ENCODE measurements around the gene WIZ. TPM values are rescaled to one million over a fixed set of nuclear protein-coding genes. Genes with fewer than 3 reads are reported as not detected.
A peak's percentile ranks its signal among the peaks of the same experiment; 100 is the strongest.

Gene WIZ
- total and polyA plus RNA-seq, 4 donors = 8.7 to 72.6 (median 40.9) TPM

DNA sequence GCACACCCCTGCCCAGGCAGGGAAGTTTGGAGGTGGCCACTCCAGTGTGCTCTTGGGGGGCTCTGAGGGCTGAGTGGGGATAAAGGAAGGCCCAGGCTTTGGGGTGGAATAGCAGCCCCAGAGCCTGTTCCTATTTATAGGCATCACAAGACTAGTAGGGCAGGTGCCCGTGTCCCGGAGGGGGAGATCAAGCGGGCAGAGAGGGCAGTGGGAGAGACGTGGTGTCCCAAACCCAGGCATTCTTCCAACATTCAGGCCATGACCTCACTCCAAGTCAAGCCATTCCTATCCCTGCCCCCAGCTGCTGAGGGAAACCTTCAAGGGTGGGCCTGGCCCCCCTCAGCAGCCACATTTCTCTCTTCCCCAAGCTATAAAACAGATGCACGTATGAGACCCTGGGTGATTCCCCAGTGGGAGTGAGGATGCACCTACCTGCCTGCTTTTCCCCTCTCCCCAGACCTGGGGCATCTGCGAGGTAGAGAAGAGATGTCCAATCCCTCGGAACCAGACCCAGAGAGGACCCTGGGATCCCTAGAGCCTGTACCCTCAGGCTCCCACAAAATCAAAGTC lies 3.9 kb downstream of the WIZ start:
- DNase-seq (ENCODE audit: low read depth in 4 of 6, low spot score in 6 of 6) = no peak
- H3K4me3 ChIP-seq (ENCODE audit: low read depth, low read length) = no peak overlapping the region
- H3K27me3 ChIP-seq (ENCODE audit: control insufficient read depth, insufficient read depth, low read length) = no peaks in the 10 kb centered on the region
- H3K36me3 ChIP-seq (ENCODE audit: control insufficient read depth, insufficient read depth, low read length) = peaks cover 52% of the 10 kb centered on the region
- peaks cover 12% of the 10 kb centered on the region for H3K4me1 ChIP-seq (ENCODE audit: control insufficient read depth, insufficient read depth, low read length)
- H3K9me3 ChIP-seq (ENCODE audit: control insufficient read depth, insufficient read depth, low read length) = no peaks in the 10 kb centered on the region
- WGBS (ENCODE audit: insufficient coverage) = 87% methylated on average over 3 of the region's 7 CpGs
- no peak overlapping the region for H3K27ac ChIP-seq (ENCODE audit: low read depth, low read length)

GRCh38 chr19:15445227-15445605 lies 4.5 kb downstream of the WIZ start:
- DNase-seq (ENCODE audit: low read depth in 4 of 6, low spot score in 6 of 6) = no peak
- peaks cover 58% of the 10 kb centered on the region for H3K36me3 ChIP-seq (ENCODE audit: control insufficient read depth, insufficient read depth, low read length)
- H3K27me3 ChIP-seq (ENCODE audit: control insufficient read depth, insufficient read depth, low read length) = no peaks in the 10 kb centered on the region
- H3K4me3 ChIP-seq (ENCODE audit: low read depth, low read length) = no peak overlapping the region
- no peaks in the 10 kb centered on the region for H3K9me3 ChIP-seq (ENCODE audit: control insufficient read depth, insufficient read depth, low read length)
- H3K27ac ChIP-seq (ENCODE audit: low read depth, low read length) = no peak overlapping the region
- WGBS (ENCODE audit: insufficient coverage) = 92% methylated on average over 9 of the region's 9 CpGs
- peaks cover 14% of the 10 kb centered on the region for H3K4me1 ChIP-seq (ENCODE audit: control insufficient read depth, insufficient read depth, low read length)

GRCh38 chr19:15444505-15445226 lies 5.1 kb downstream of the WIZ start:
- Histone ChIP-seq H3K4me1 (ENCODE audit: control insufficient read depth, insufficient read depth, low read length) (peaks cover 19% of the 10 kb centered on the region), H3K27ac (ENCODE audit: low read depth, low read length) (no peak overlapping the region)
- 90% methylated on average over 13 of the region's 15 CpGs for whole genome bisulfite sequencing (ENCODE audit: insufficient coverage)

GRCh38 chr19:15443838-15444237 lies 5.9 kb downstream of the WIZ start:
- H3K4me3 ChIP-seq (ENCODE audit: low read depth, low read length) = no peak overlapping the region
- H3K9me3 ChIP-seq (ENCODE audit: control insufficient read depth, insufficient read depth, low read length) = no peaks in the 10 kb centered on the region
- H3K4me1 ChIP-seq (ENCODE audit: control insufficient read depth, insufficient read depth, low read length) = peaks cover 22% of the 10 kb centered on the region
- peaks cover 71% of the 10 kb centered on the region for H3K36me3 ChIP-seq (ENCODE audit: control insufficient read depth, insufficient read depth, low read length)
- no peak overlapping the region for H3K27ac ChIP-seq (ENCODE audit: low read depth, low read length)
- WGBS (ENCODE audit: insufficient coverage) = 54% methylated on average over 8 of the region's 10 CpGs
- peak in 2 of 6 donors; percentile 25 to 71 for DNase-seq (ENCODE audit: low read depth in 4 of 6, low spot score in 6 of 6)
- no peaks in the 10 kb centered on the region for H3K27me3 ChIP-seq (ENCODE audit: control insufficient read depth, insufficient read depth, low read length)

More at GRCh38 chr19:15444505-15445226, 5.1 kb downstream of the WIZ start:
- Histone ChIP-seq H3K36me3 (ENCODE audit: control insufficient read depth, insufficient read depth, low read length) (peaks cover 63% of the 10 kb centered on the region), H3K27me3 (ENCODE audit: control insufficient read depth, insufficient read depth, low read length) (no peaks in the 10 kb centered on the region), H3K9me3 (ENCODE audit: control insufficient read depth, insufficient read depth, low read length) (no peaks in the 10 kb centered on the region), H3K4me3 (ENCODE audit: low read depth, low read length) (no peak overlapping the region)
- no peak for DNase-seq (ENCODE audit: low read depth in 4 of 6, low spot score in 6 of 6)

- H3K36me3 ChIP-seq (ENCODE audit: control insufficient read depth, insufficient read depth, low read length) = peaks cover 76% of the 10 kb centered on the region
- no peak for DNase-seq (ENCODE audit: low read depth in 4 of 6, low spot score in 6 of 6)
- 97% methylated on average over 3 of the region's 3 CpGs for WGBS (ENCODE audit: insufficient coverage)
- no peak overlapping the region for H3K4me3 ChIP-seq (ENCODE audit: low read depth, low read length)
- H3K27ac ChIP-seq (ENCODE audit: low read depth, low read length) = no peak overlapping the region
- no peaks in the 10 kb centered on the region for H3K27me3 ChIP-seq (ENCODE audit: control insufficient read depth, insufficient read depth, low read length)
- H3K4me1 ChIP-seq (ENCODE audit: control insufficient read depth, insufficient read depth, low read length) = peaks cover 21% of the 10 kb centered on the region
- no peaks in the 10 kb centered on the region for H3K9me3 ChIP-seq (ENCODE audit: control insufficient read depth, insufficient read depth, low read length)
Observed at GRCh38 chr19:15443325-15443724, 6.4 kb downstream of the WIZ start.

DNA sequence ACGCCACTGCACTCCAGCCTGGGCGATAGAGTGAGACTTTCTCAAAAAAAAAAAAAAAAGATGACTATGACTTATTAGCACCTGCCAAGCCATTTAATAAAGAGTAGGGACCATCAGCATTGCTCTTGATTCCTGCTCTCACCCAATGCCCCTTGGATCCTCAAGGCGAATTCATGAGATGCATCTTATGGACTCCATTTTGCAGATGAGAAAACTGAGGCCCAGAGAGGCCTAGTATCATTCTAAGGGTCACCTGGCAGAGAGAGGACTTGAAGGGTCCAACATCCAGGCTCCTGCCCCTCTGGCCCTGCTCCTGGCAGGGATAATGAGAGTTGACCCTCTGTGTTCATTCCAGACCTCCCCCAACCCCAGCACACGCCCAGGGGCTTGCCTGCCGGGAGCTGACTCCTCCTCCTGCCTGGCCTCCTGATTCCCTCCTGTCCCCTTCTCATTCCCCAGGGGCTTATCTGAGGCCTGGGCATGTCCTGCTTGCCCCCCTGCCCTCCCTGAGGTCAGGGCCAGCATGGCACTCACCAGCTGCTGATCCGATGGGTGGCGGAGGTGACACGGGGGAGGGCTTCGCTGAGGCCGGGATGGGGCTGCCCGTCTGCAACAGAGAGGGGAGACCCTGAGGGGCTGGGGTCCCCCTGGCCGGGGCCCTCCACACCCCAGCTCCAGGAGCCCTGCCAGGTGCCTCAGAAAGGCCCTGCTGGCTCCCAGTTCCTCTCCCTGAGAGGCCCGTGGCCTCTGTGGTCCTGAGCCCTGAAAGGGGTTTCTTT lies 7.4 kb downstream of the WIZ start:
- Histone ChIP-seq H3K27ac (ENCODE audit: low read depth, low read length) (no peak overlapping the region), H3K9me3 (ENCODE audit: control insufficient read depth, insufficient read depth, low read length) (no peaks in the 10 kb centered on the region), H3K4me3 (ENCODE audit: low read depth, low read length) (no peak overlapping the region), H3K36me3 (ENCODE audit: control insufficient read depth, insufficient read depth, low read length) (peaks cover 78% of the 10 kb centered on the region), H3K4me1 (ENCODE audit: control insufficient read depth, insufficient read depth, low read length) (peaks cover 21% of the 10 kb centered on the region), H3K27me3 (ENCODE audit: control insufficient read depth, insufficient read depth, low read length) (no peaks in the 10 kb centered on the region)
- DNase-seq (ENCODE audit: low read depth in 4 of 6, low spot score in 6 of 6) = no peak
- 79% methylated on average over 12 of the region's 13 CpGs for WGBS (ENCODE audit: insufficient coverage)

DNA sequence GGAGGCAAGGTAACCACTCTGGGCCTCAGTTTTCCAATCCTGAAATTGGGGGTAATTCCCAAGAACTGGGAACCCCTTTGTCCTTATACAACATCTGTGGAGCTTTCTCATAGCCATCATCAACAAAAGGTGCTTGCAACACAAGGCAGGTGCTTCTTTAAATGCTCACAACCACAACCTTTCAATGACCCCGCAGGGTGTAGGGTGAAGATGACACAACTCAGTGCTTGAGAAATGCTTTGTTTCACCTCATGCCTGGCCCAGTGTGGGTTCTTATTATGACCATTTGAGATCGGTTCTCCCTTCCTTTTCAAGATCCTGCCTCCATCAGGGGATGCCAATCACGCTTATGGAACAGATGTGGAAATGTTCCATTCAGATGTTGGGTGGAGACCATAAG lies 8.4 kb downstream of the WIZ start:
- no peak for DNase-seq (ENCODE audit: low read depth in 4 of 6, low spot score in 6 of 6)
- no peaks in the 10 kb centered on the region for H3K9me3 ChIP-seq (ENCODE audit: control insufficient read depth, insufficient read depth, low read length)
- H3K27me3 ChIP-seq (ENCODE audit: control insufficient read depth, insufficient read depth, low read length) = no peaks in the 10 kb centered on the region
- no peak overlapping the region for H3K4me3 ChIP-seq (ENCODE audit: low read depth, low read length)
- H3K27ac ChIP-seq (ENCODE audit: low read depth, low read length) = no peak overlapping the region
- H3K36me3 ChIP-seq (ENCODE audit: control insufficient read depth, insufficient read depth, low read length) = peaks cover 77% of the 10 kb centered on the region
- WGBS (ENCODE audit: insufficient coverage) = no CpG with 5 or more reads among the region's 3 CpGs
- H3K4me1 ChIP-seq (ENCODE audit: control insufficient read depth, insufficient read depth, low read length) = peaks cover 21% of the 10 kb centered on the region

- DNase-seq (ENCODE audit: low read depth in 4 of 6, low spot score in 6 of 6) = no peak
- WGBS (ENCODE audit: insufficient coverage) = 87% methylated on average over 38 of the region's 38 CpGs
- H3K4me3 ChIP-seq (ENCODE audit: low read depth, low read length) = no peak overlapping the region
- H3K4me1 ChIP-seq (ENCODE audit: control insufficient read depth, insufficient read depth, low read length) = peaks cover 21% of the 10 kb centered on the region
- no peaks in the 10 kb centered on the region for H3K27me3 ChIP-seq (ENCODE audit: control insufficient read depth, insufficient read depth, low read length)
- H3K27ac ChIP-seq (ENCODE audit: low read depth, low read length) = no peak overlapping the region
- H3K36me3 ChIP-seq (ENCODE audit: control insufficient read depth, insufficient read depth, low read length) = peaks cover 73% of the 10 kb centered on the region
- H3K9me3 ChIP-seq (ENCODE audit: control insufficient read depth, insufficient read depth, low read length) = no peaks in the 10 kb centered on the region
Observed at GRCh38 chr19:15439821-15440641, 9.7 kb downstream of the WIZ start.

DNA sequence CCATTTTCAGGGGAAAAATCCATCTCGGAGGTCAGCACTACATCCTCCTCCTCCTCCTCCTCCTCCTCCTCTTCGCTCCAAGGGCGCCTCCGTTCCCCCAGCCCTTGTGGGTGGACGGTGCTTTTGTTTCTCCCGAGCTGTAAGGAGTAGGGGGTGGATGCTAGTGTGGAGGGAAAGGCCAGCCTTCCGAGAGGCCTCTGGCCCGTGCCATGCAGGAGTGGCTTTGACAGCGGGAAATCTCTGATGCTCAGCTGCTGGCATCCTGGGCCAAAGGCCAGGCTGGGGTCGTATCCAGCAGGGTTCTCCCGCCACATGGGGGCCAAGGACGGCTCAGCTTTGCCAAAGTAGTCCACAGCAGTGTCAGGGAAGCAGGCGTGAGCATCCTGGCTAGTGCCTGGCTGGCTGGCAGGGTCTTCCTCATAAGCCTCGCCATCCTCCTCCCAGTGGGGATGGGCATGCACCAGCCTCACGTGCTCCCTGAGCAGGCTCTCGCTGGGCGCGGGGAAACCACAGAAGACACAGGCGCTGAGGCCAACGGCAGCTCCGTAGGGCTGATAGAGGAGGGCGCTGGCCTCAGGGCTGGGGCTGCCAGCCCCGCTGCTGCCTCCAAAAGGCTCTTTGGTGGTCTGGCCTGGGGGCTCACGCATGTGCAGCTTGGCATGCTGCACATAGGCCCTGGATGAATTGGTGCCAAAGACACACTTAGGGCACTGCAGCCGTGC lies 10.5 kb downstream of the WIZ start:
- H3K9me3 ChIP-seq (ENCODE audit: control insufficient read depth, insufficient read depth, low read length) = no peaks in the 10 kb centered on the region
- H3K27me3 ChIP-seq (ENCODE audit: control insufficient read depth, insufficient read depth, low read length) = no peaks in the 10 kb centered on the region
- peak in 1 of 6 donors; percentile 44 for DNase-seq (ENCODE audit: low read depth in 4 of 6, low spot score in 6 of 6)
- H3K4me3 ChIP-seq (ENCODE audit: low read depth, low read length) = no peak overlapping the region
- WGBS (ENCODE audit: insufficient coverage) = 59% methylated on average over 20 of the region's 25 CpGs
- H3K36me3 ChIP-seq (ENCODE audit: control insufficient read depth, insufficient read depth, low read length) = peaks cover 71% of the 10 kb centered on the region
- peaks cover 21% of the 10 kb centered on the region for H3K4me1 ChIP-seq (ENCODE audit: control insufficient read depth, insufficient read depth, low read length)
- no peak overlapping the region for H3K27ac ChIP-seq (ENCODE audit: low read depth, low read length)

Data from spinal cord (tissue), 10 donors.